Epithelial cell of proximal tubule (primary cell): ENCODE data around the gene PIK3CB. TPM values are rescaled to one million over a fixed set of nuclear protein-coding genes. Genes with fewer than 3 reads are reported as not detected.
"Not testable (repeated sequence)": the region's sequence is repeated elsewhere in the genome, so short reads cannot be mapped to it uniquely, and the experiment has no call there.

ENCODE experiments used
- DNase-seq: peaks from one replicate; pipeline ENCODE4 v3.0.0-alpha.2; 2011; ENCODE audit warnings: low read depth
- H3K4me3 ChIP-seq: 2 replicates; pipeline ENCODE4 v1.5.1; 2011; ENCODE audit warnings: low read depth, mild to moderate bottlenecking, low read length
- CTCF ChIP-seq: conservative IDR thresholded peaks from 2 replicates; pipeline ENCODE4 v1.5.1; 2012; ENCODE audit warnings: low read depth, mild to moderate bottlenecking, low read length
- total RNA-seq: library from RNA; depleted of rRNA; stranded (reverse); fragments of >200 nt; gene quantifications from 2 replicates; pipeline ENCODE4 v1.2.3, GENCODE V29; 2015

Gene PIK3CB
- total RNA-seq, 1 donor from 2014 or later: 9.1 TPM

- DNase-seq: no peak
- H3K4me3 ChIP-seq: no peak overlapping the region
- TF ChIP-seq CTCF: no peak
Observed at GRCh38 chr3:138829886-138830510, 4.7 kb downstream of the PIK3CB start.

- DNase-seq: no peak
- no peak overlapping the region for H3K4me3 ChIP-seq
- TF ChIP-seq CTCF: no peak
Observed at GRCh38 chr3:138829097-138829496, 5.6 kb downstream of the PIK3CB start.

- DNase-seq: no peak
- no peak for TF ChIP-seq CTCF
- no peak overlapping the region for H3K4me3 ChIP-seq
Observed at GRCh38 chr3:138827222-138827621, 7.5 kb downstream of the PIK3CB start.

GRCh38 chr3:138825336-138825735 is 9.4 kb downstream of the PIK3CB start:
- no peak for TF ChIP-seq CTCF
- H3K4me3 ChIP-seq: no peak overlapping the region
- no peak for DNase-seq

GRCh38 chr3:138824114-138824506 is 10.6 kb downstream of the PIK3CB start:
- TF ChIP-seq CTCF: no peak
- DNase-seq: no peak
- no peak overlapping the region for H3K4me3 ChIP-seq

GRCh38 chr3:138820379-138820778 is 14.3 kb downstream of the PIK3CB start:
- DNase-seq: not testable (repeated sequence)

GRCh38 chr3:138818185-138818860 is 16.4 kb downstream of the PIK3CB start:
- no peak overlapping the region for H3K4me3 ChIP-seq
- TF ChIP-seq CTCF: no peak
- DNase-seq: no peak

More at GRCh38 chr3:138820379-138820778, 14.3 kb downstream of the PIK3CB start:
- not testable (repeated sequence) for H3K4me3 ChIP-seq
